ENCODE results near the gene UTP25.
A peak's percentile ranks its signal among the peaks of the same experiment; 100 is the strongest.

Gene UTP25

GRCh38 chr1:209839875-209840546, 12.2 kb downstream of the UTP25 start:
- peaks cover 54 to 67% of the 10 kb centered on the region in 2 donors for H3K36me3 Mint-ChIP-seq
- no peak for DNase-seq

GRCh38 chr1:209840611-209841010, 12.8 kb downstream of the UTP25 start:
- Mint-ChIP-seq H3K4me3 (no peak overlapping the region), H3K36me3 (peaks cover 51 to 70% of the 10 kb centered on the region in 2 donors), H3K4me1 (peaks cover 15 to 22% of the 10 kb centered on the region in 2 donors), H3K9me3 (no peaks in the 10 kb centered on the region), H3K27ac (peak overlapping the region; percentile 6), H3K27me3 (no peaks in the 10 kb centered on the region)
- DNase-seq (no peak), ATAC-seq (replicated peaks) (no peak)

More at GRCh38 chr1:209839875-209840546, 12.2 kb downstream of the UTP25 start:
- ATAC-seq (replicated peaks): peak in 1 of 2 donors; percentile 41
- Mint-ChIP-seq H3K27me3 (no peaks in the 10 kb centered on the region), H3K4me3 (no peak overlapping the region), H3K4me1 (peaks cover 18 to 28% of the 10 kb centered on the region in 2 donors), H3K27ac (peak overlapping the region; percentile 6), H3K9me3 (no peaks in the 10 kb centered on the region)

- H3K4me1 Mint-ChIP-seq: peaks cover 9 to 11% of the 10 kb centered on the region in 2 donors
- ATAC-seq (replicated peaks) (no peak), DNase-seq (no peak)
- no peak overlapping the region for H3K27ac Mint-ChIP-seq
- H3K27me3 Mint-ChIP-seq: no peaks in the 10 kb centered on the region
- no peak overlapping the region for H3K4me3 Mint-ChIP-seq
- H3K9me3 Mint-ChIP-seq: no peaks in the 10 kb centered on the region
- peaks cover 40 to 67% of the 10 kb centered on the region in 2 donors for H3K36me3 Mint-ChIP-seq
Observed at GRCh38 chr1:209844695-209845407, 17.1 kb downstream of the UTP25 start.

GRCh38 chr1:209845408-209845725, 17.6 kb downstream of the UTP25 start:
- no peaks in the 10 kb centered on the region for H3K9me3 Mint-ChIP-seq
- H3K4me1 Mint-ChIP-seq: peaks cover 10 to 11% of the 10 kb centered on the region in 2 donors
- peaks cover 40 to 67% of the 10 kb centered on the region in 2 donors for H3K36me3 Mint-ChIP-seq
- no peaks in the 10 kb centered on the region for H3K27me3 Mint-ChIP-seq
- ATAC-seq (replicated peaks) (no peak), DNase-seq (no peak)
- no peak overlapping the region for H3K4me3 Mint-ChIP-seq
- H3K27ac Mint-ChIP-seq: no peak overlapping the region

GRCh38 chr1:209849388-209849787, 21.6 kb downstream of the UTP25 start:
- peaks cover 11 to 14% of the 10 kb centered on the region in 2 donors for H3K4me1 Mint-ChIP-seq
- ATAC-seq (replicated peaks) (no peak), DNase-seq (no peak)
- no peak overlapping the region for H3K27ac Mint-ChIP-seq
- H3K27me3 Mint-ChIP-seq: no peaks in the 10 kb centered on the region
- H3K9me3 Mint-ChIP-seq: no peaks in the 10 kb centered on the region
- H3K4me3 Mint-ChIP-seq: no peak overlapping the region
- peaks cover 34 to 63% of the 10 kb centered on the region in 2 donors for H3K36me3 Mint-ChIP-seq

GRCh38 chr1:209850342-209850979, 22.7 kb downstream of the UTP25 start:
- peak overlapping the region; percentile 74 for H3K27ac Mint-ChIP-seq
- H3K4me3 Mint-ChIP-seq: no peak overlapping the region
- H3K27me3 Mint-ChIP-seq: no peaks in the 10 kb centered on the region
- H3K4me1 Mint-ChIP-seq: peaks cover 14 to 18% of the 10 kb centered on the region in 2 donors
- no peaks in the 10 kb centered on the region for H3K9me3 Mint-ChIP-seq
- H3K36me3 Mint-ChIP-seq: peaks cover 37 to 65% of the 10 kb centered on the region in 2 donors
- DNase-seq (peak; percentile 20), ATAC-seq (replicated peaks) (peak; percentile 59 to 77)

- DNase-seq: no peak
- Mint-ChIP-seq H3K27me3 (no peaks in the 10 kb centered on the region), H3K36me3 (peaks cover 31 to 62% of the 10 kb centered on the region in 2 donors), H3K27ac (no peak overlapping the region), H3K4me3 (no peak overlapping the region), H3K4me1 (peaks cover 11 to 13% of the 10 kb centered on the region in 2 donors), H3K9me3 (no peaks in the 10 kb centered on the region)
- no peak for ATAC-seq (replicated peaks)
Observed at GRCh38 chr1:209853676-209854075, 25.9 kb downstream of the UTP25 start.

GRCh38 chr1:209854196-209854595, 26.4 kb downstream of the UTP25 start:
- no peak overlapping the region for H3K27ac Mint-ChIP-seq
- H3K27me3 Mint-ChIP-seq: no peaks in the 10 kb centered on the region
- DNase-seq (no peak), ATAC-seq (replicated peaks) (no peak)
- H3K36me3 Mint-ChIP-seq: peaks cover 28 to 58% of the 10 kb centered on the region in 2 donors
- H3K4me3 Mint-ChIP-seq: no peak overlapping the region
- peaks cover 11 to 13% of the 10 kb centered on the region in 2 donors for H3K4me1 Mint-ChIP-seq
- no peaks in the 10 kb centered on the region for H3K9me3 Mint-ChIP-seq

- H3K27me3 Mint-ChIP-seq: no peaks in the 10 kb centered on the region
- H3K36me3 Mint-ChIP-seq: peaks cover 28 to 53% of the 10 kb centered on the region in 2 donors
- H3K4me3 Mint-ChIP-seq: no peak overlapping the region
- H3K9me3 Mint-ChIP-seq: no peaks in the 10 kb centered on the region
- ATAC-seq (replicated peaks) (no peak), DNase-seq (no peak)
- H3K27ac Mint-ChIP-seq: peak overlapping the region; percentile 74
- H3K4me1 Mint-ChIP-seq: peaks cover 11% of the 10 kb centered on the region in 2 donors
Observed at GRCh38 chr1:209855006-209855405, 27.2 kb downstream of the UTP25 start.

GRCh38 chr1:209855623-209856022, 27.9 kb downstream of the UTP25 start:
- Mint-ChIP-seq H3K27me3 (no peaks in the 10 kb centered on the region), H3K9me3 (no peaks in the 10 kb centered on the region), H3K4me1 (peaks cover 4 to 5% of the 10 kb centered on the region in 2 donors), H3K36me3 (peaks cover 22 to 47% of the 10 kb centered on the region in 2 donors), H3K27ac (no peak overlapping the region), H3K4me3 (no peak overlapping the region)
- no peak for DNase-seq
- ATAC-seq (replicated peaks): no peak

- H3K36me3 Mint-ChIP-seq: peaks cover 19 to 33% of the 10 kb centered on the region in 2 donors
- no peak overlapping the region for H3K27ac Mint-ChIP-seq
- no peak overlapping the region for H3K4me3 Mint-ChIP-seq
- H3K9me3 Mint-ChIP-seq: no peaks in the 10 kb centered on the region
- ATAC-seq (replicated peaks) (no peak), DNase-seq (no peak)
- H3K27me3 Mint-ChIP-seq: peaks cover 11 to 22% of the 10 kb centered on the region in 2 donors
- peaks cover 4 to 6% of the 10 kb centered on the region in 2 donors for H3K4me1 Mint-ChIP-seq
Observed at GRCh38 chr1:209858561-209859103, 30.9 kb downstream of the UTP25 start.

- DNase-seq: peak; percentile 37
Observed at GRCh38 chr1:209860293-209860881, 32.6 kb downstream of the UTP25 start.

GRCh38 chr1:209861242-209861641, 33.5 kb downstream of the UTP25 start:
- Mint-ChIP-seq H3K27ac (no peak overlapping the region), H3K9me3 (peaks cover 0 to 2% of the 10 kb centered on the region in 2 donors), H3K4me1 (peaks cover 0 to 2% of the 10 kb centered on the region in 2 donors), H3K27me3 (peaks cover 23 to 25% of the 10 kb centered on the region in 2 donors), H3K36me3 (peaks cover 7 to 14% of the 10 kb centered on the region in 2 donors), H3K4me3 (no peak overlapping the region)
- ATAC-seq (replicated peaks): no peak
- DNase-seq: no peak

More at GRCh38 chr1:209860293-209860881, 32.6 kb downstream of the UTP25 start:
- Mint-ChIP-seq H3K4me3 (no peak overlapping the region), H3K9me3 (no peaks in the 10 kb centered on the region), H3K27me3 (peaks cover 19 to 25% of the 10 kb centered on the region in 2 donors), H3K4me1 (peaks cover 0 to 2% of the 10 kb centered on the region in 2 donors), H3K36me3 (peaks cover 7 to 19% of the 10 kb centered on the region in 2 donors), H3K27ac (no peak overlapping the region)
- ATAC-seq (replicated peaks): peak; percentile 96 to 98

All from stimulated activated naive B cell treated with anti-CD40 and anti-IgM and Interleukin-4, amounts not matched to agents 10 μg/mL and 1 μg/mL and 100 μg/mL, for 72 hours (primary cell).